Peyer's patch (tissue), 4 donors: ENCODE results near the gene UCP2. TPM values are rescaled to one million over a fixed set of nuclear protein-coding genes. Genes with fewer than 3 reads are reported as not detected.

Experiments used
- DNase-seq, 3 donors: peaks; one replicate each; pipeline ENCODE4 v3.0.0-alpha.2; 2017 to 2019
- H3K27ac ChIP-seq, 4 donors: fragments of 200-600 bp; sonication (generic); one replicate each; pipeline ENCODE4 v1.5.1; 2016 to 2019
- H3K27me3 ChIP-seq, 2 donors: fragments of 200-600 bp; sonication (generic); one replicate each; pipeline ENCODE4 v1.5.1; 2019
- H3K36me3 ChIP-seq, 3 donors: fragments of 200-600 bp; sonication (generic); one replicate each; pipeline ENCODE4 v1.5.1; 2016 to 2019
- H3K4me1 ChIP-seq, 4 donors: fragments of 200-600 bp; sonication (generic); one replicate each; pipeline ENCODE4 v1.5.1; 2016 to 2019
- H3K4me3 ChIP-seq, 4 donors: fragments of 200-600 bp; sonication (generic); 1 replicate in 3 of 4; 2 replicates in 1 of 4; pipeline ENCODE4 v1.5.1; 2016 to 2019; ENCODE audit warnings: mild to moderate bottlenecking in 1 of 4
- H3K9me3 ChIP-seq, 4 donors: fragments of 200-600 bp; sonication (generic); one replicate each; pipeline ENCODE4 v1.5.1; 2016 to 2019; ENCODE audit warnings: mild to moderate bottlenecking in 1 of 4
- CTCF ChIP-seq, 6 experiments: fragments of 450-650 bp in 4 of 6; fragments of 200-600 bp in 2 of 6; sonication (generic) in 1 of 6; IDR thresholded peaks; one replicate each; pipeline ENCODE4 v1.5.1; 2017 to 2019; ENCODE audit warnings: antibody characterized with exemption in 6 of 6, mild to moderate bottlenecking in 3 of 6, moderate library complexity in 1 of 6
- POLR2A ChIP-seq, 2 donors: fragments of 450-650 bp; IDR thresholded peaks; one replicate each; pipeline ENCODE4 v1.5.1; 2017; ENCODE audit warnings: antibody characterized with exemption in 2 of 2, mild to moderate bottlenecking in 2 of 2, moderate library complexity in 2 of 2
- total RNA-seq, 4 donors: library from RNA; depleted of rRNA; stranded (reverse); fragments of >200 nt; gene quantifications; one replicate each; pipeline ENCODE4 v1.1.0, GENCODE V29; 2016

Gene UCP2
- total RNA-seq, 4 donors from 2014 or later: 10.7 to 180 (median 27.4) TPM

- Histone ChIP-seq H3K27ac (peak overlapping the region; percentile 56 to 86 (median 78)), H3K4me3 (no peak overlapping the region), H3K4me1 (peaks cover 0 to 26% (median 19%) of the 10 kb centered on the region in 4 donors), H3K36me3 (no peaks in the 10 kb centered on the region), H3K9me3 (no peaks in the 10 kb centered on the region), H3K27me3 (no peaks in the 10 kb centered on the region)
- TF ChIP-seq POLR2A (IDR thresholded peaks at IDR 0.05): no peak
- no peak for TF ChIP-seq CTCF (IDR thresholded peaks at IDR 0.05)
- peak; percentile 48 to 93 (median 86) for DNase-seq
Measured at GRCh38 chr11:74018331-74019005, 35.8 kb upstream of the UCP2 start.

GRCh38 chr11:74017631-74018030 is 35.0 kb upstream of the UCP2 start:
- peaks cover 0 to 26% (median 19%) of the 10 kb centered on the region in 4 donors for H3K4me1 ChIP-seq
- H3K27ac ChIP-seq: peak overlapping the region; percentile 56 to 86 (median 72)
- H3K9me3 ChIP-seq: no peaks in the 10 kb centered on the region
- no peaks in the 10 kb centered on the region for H3K36me3 ChIP-seq
- no peak for DNase-seq
- no peak overlapping the region for H3K4me3 ChIP-seq
- no peaks in the 10 kb centered on the region for H3K27me3 ChIP-seq
- TF ChIP-seq POLR2A (IDR thresholded peaks at IDR 0.05): no peak
- no peak for TF ChIP-seq CTCF (IDR thresholded peaks at IDR 0.05)

GRCh38 chr11:74015919-74016684 is 33.5 kb upstream of the UCP2 start:
- peaks cover 0 to 26% (median 23%) of the 10 kb centered on the region in 4 donors for H3K4me1 ChIP-seq
- no peak overlapping the region for H3K4me3 ChIP-seq
- peak overlapping the region in 1 of 4 donors; percentile 14 for H3K27ac ChIP-seq
- no peaks in the 10 kb centered on the region for H3K9me3 ChIP-seq
- H3K36me3 ChIP-seq: no peaks in the 10 kb centered on the region
- no peaks in the 10 kb centered on the region for H3K27me3 ChIP-seq
- TF ChIP-seq CTCF (IDR thresholded peaks at IDR 0.05) (no peak), POLR2A (IDR thresholded peaks at IDR 0.05) (no peak)
- peak in 1 of 3 donors; percentile 22 for DNase-seq

GRCh38 chr11:74014880-74015279 is 32.2 kb upstream of the UCP2 start:
- Histone ChIP-seq H3K4me3 (no peak overlapping the region), H3K27me3 (no peaks in the 10 kb centered on the region), H3K27ac (peak overlapping the region in 2 of 4 donors; percentile 1 to 3), H3K9me3 (no peaks in the 10 kb centered on the region), H3K36me3 (no peaks in the 10 kb centered on the region), H3K4me1 (peaks cover 0 to 32% (median 26%) of the 10 kb centered on the region in 4 donors)
- no peak for TF ChIP-seq POLR2A (IDR thresholded peaks at IDR 0.05)
- TF ChIP-seq CTCF (IDR thresholded peaks at IDR 0.05): no peak
- DNase-seq: peak in 1 of 3 donors; percentile 44

- H3K4me1 ChIP-seq: peaks cover 0 to 18% (median 13%) of the 10 kb centered on the region in 4 donors
- TF ChIP-seq POLR2A (IDR thresholded peaks at IDR 0.05): no peak
- TF ChIP-seq CTCF (IDR thresholded peaks at IDR 0.05): no peak
- no peaks in the 10 kb centered on the region for H3K9me3 ChIP-seq
- H3K27me3 ChIP-seq: no peaks in the 10 kb centered on the region
- H3K36me3 ChIP-seq: no peaks in the 10 kb centered on the region
- no peak for DNase-seq
- H3K4me3 ChIP-seq: no peak overlapping the region
- no peak overlapping the region for H3K27ac ChIP-seq
Measured at GRCh38 chr11:74013141-74013540, 30.5 kb upstream of the UCP2 start.
